ENCODE data around the gene CACNA1A.

CACNA1A gene

DNA sequence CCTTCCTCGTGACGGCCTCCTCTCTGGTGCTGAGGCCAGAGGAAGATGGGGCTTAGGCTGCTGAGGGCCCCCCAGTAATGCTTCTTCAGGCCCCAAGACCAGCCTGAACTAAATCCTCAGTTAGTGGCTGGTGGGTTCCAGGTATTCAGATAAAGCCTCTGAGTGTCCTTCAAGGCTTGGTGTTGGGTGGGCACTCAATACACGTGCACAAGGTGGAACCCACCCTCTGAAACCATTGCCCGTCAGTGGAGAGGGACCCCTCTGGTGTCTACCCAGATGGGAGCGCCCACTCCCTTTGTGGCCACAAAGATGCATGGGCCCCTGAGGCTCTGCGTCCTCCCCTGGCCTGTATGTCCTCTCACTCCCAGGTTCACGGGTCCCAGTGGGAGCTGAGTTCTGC, 277.0 kb downstream of the CACNA1A start:
- WGBS (ENCODE audit: extremely low coverage, insufficient coverage, low lambda C conversion rate), result no CpG with 5 or more reads among the region's 7 CpGs
- H3K23ac ChIP-seq (ENCODE audit: low read length), result no peak overlapping the region
- H3K27me3 ChIP-seq (ENCODE audit: insufficient read depth, low read length, poor library complexity), result no peaks in the 10 kb centered on the region
- no peaks in the 10 kb centered on the region for H3K79me2 ChIP-seq (ENCODE audit: control insufficient read depth, insufficient read depth, low read length)
- H3K4ac ChIP-seq (ENCODE audit: low read depth, low read length), result no peak overlapping the region
- no peak overlapping the region for H3K9ac ChIP-seq (ENCODE audit: low read length)
- no peak for DNase-seq
- no peaks in the 10 kb centered on the region for H3K36me3 ChIP-seq (ENCODE audit: control insufficient read depth, insufficient read depth, low read length)
- no peak overlapping the region for H4K5ac ChIP-seq (ENCODE audit: low read length)
- H3K56ac ChIP-seq (ENCODE audit: low read length), result no peak overlapping the region
- H2BK120ac ChIP-seq (ENCODE audit: low read depth, low read length), result no peak overlapping the region
- no peak overlapping the region for H2BK5ac ChIP-seq (ENCODE audit: low read length)
- H3K4me2 ChIP-seq (ENCODE audit: low read length), result no peak overlapping the region
- no peak overlapping the region for H3K18ac ChIP-seq (ENCODE audit: low read length)
- no peak overlapping the region for H2BK15ac ChIP-seq (replicated peaks; ENCODE audit: low read depth)
- H2AK5ac ChIP-seq (ENCODE audit: low read length), result no peak overlapping the region
- no peak overlapping the region for H3K27ac ChIP-seq (ENCODE audit: low read depth, low read length)
- H3K79me1 ChIP-seq (ENCODE audit: low read length), result no peaks in the 10 kb centered on the region
- H4K8ac ChIP-seq (ENCODE audit: low read depth, low read length), result no peak overlapping the region
- no peaks in the 10 kb centered on the region for H3K4me1 ChIP-seq (ENCODE audit: control insufficient read depth, low read depth, low read length)
- H3K4me3 ChIP-seq (ENCODE audit: low read length), result no peak overlapping the region

DNA sequence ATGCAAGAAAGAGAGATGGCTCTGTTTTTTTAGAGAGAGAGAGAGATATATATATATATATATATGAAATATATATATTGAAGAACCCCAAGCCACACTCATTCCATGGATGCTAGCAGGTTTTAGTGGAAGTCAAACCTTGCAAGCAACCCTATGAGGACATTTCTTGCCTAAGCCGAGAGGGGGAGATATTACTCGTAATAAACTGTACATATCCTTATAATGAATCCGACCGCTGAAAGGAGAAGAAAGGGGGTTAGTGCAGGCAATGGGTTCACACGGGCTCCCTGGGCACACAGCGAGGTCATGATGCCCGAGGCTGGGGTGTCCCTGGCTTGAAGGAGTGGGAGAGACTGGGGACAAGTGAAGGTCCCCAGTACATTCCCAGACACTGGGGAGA, 277.7 kb downstream of the CACNA1A start:
- no peaks in the 10 kb centered on the region for H3K27me3 ChIP-seq (ENCODE audit: insufficient read depth, low read length, poor library complexity)
- no peak overlapping the region for H2BK120ac ChIP-seq (ENCODE audit: low read depth, low read length)

DNA sequence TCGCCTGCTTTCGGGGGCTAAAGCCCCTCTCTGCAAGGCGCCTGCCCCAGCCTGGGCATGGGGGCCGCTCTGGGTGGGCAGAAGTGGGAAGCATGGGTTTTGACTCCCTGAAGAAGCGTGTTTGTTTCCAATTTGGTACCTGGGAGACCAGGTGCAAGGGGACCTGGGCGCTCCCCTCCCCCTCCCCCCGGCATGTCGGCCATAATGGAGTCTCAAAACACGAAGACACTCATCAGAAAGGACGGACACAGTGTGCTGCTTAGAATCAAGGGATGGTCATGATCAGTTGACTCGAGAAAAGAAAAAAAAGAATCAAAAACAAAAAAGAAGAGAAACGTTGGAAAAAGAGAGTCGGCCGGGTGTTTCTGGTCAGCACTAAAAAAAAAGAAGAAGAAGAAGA, 279.3 kb downstream of the CACNA1A start:
- no peaks in the 10 kb centered on the region for H3K36me3 ChIP-seq (ENCODE audit: control insufficient read depth, insufficient read depth, low read length)
- H3K4me1 ChIP-seq (ENCODE audit: control insufficient read depth, low read depth, low read length), result no peaks in the 10 kb centered on the region
- no peak overlapping the region for H3K9ac ChIP-seq (ENCODE audit: low read length)
- H3K4me3 ChIP-seq (ENCODE audit: low read length), result no peak overlapping the region
- DNase-seq, result no peak
- no peaks in the 10 kb centered on the region for H3K79me1 ChIP-seq (ENCODE audit: low read length)
- no peak overlapping the region for H2BK15ac ChIP-seq (replicated peaks; ENCODE audit: low read depth)
- no peaks in the 10 kb centered on the region for H3K79me2 ChIP-seq (ENCODE audit: control insufficient read depth, insufficient read depth, low read length)
- no peak overlapping the region for H2BK5ac ChIP-seq (ENCODE audit: low read length)
- H3K27me3 ChIP-seq (ENCODE audit: insufficient read depth, low read length, poor library complexity), result no peaks in the 10 kb centered on the region
- no peak overlapping the region for H3K4me2 ChIP-seq (ENCODE audit: low read length)
- H3K18ac ChIP-seq (ENCODE audit: low read length), result no peak overlapping the region
- WGBS (ENCODE audit: extremely low coverage, insufficient coverage, low lambda C conversion rate), result no CpG with 5 or more reads among the region's 14 CpGs
- no peak overlapping the region for H2BK120ac ChIP-seq (ENCODE audit: low read depth, low read length)
- no peak overlapping the region for H3K27ac ChIP-seq (ENCODE audit: low read depth, low read length)
- H3K4ac ChIP-seq (ENCODE audit: low read depth, low read length), result no peak overlapping the region
- no peak overlapping the region for H4K5ac ChIP-seq (ENCODE audit: low read length)
- no peak overlapping the region for H4K8ac ChIP-seq (ENCODE audit: low read depth, low read length)
- no peak overlapping the region for H2AK5ac ChIP-seq (ENCODE audit: low read length)
- no peak overlapping the region for H3K23ac ChIP-seq (ENCODE audit: low read length)
- no peak overlapping the region for H3K56ac ChIP-seq (ENCODE audit: low read length)

More for the DNA sequence above, 277.7 kb downstream of the CACNA1A start:
- H2BK15ac ChIP-seq (replicated peaks; ENCODE audit: low read depth), result no peak overlapping the region
- H2BK5ac ChIP-seq (ENCODE audit: low read length), result no peak overlapping the region
- H2AK5ac ChIP-seq (ENCODE audit: low read length), result no peak overlapping the region
- no peak overlapping the region for H3K27ac ChIP-seq (ENCODE audit: low read depth, low read length)
- no peak overlapping the region for H3K23ac ChIP-seq (ENCODE audit: low read length)
- H3K56ac ChIP-seq (ENCODE audit: low read length), result no peak overlapping the region
- H3K18ac ChIP-seq (ENCODE audit: low read length), result no peak overlapping the region
- H3K4me2 ChIP-seq (ENCODE audit: low read length), result no peak overlapping the region
- H3K4me3 ChIP-seq (ENCODE audit: low read length), result no peak overlapping the region
- H3K9ac ChIP-seq (ENCODE audit: low read length), result no peak overlapping the region
- no peak overlapping the region for H4K8ac ChIP-seq (ENCODE audit: low read depth, low read length)
- DNase-seq, result no peak
- no peaks in the 10 kb centered on the region for H3K79me1 ChIP-seq (ENCODE audit: low read length)
- H3K4ac ChIP-seq (ENCODE audit: low read depth, low read length), result no peak overlapping the region
- H3K36me3 ChIP-seq (ENCODE audit: control insufficient read depth, insufficient read depth, low read length), result no peaks in the 10 kb centered on the region
- no peaks in the 10 kb centered on the region for H3K79me2 ChIP-seq (ENCODE audit: control insufficient read depth, insufficient read depth, low read length)
- no peaks in the 10 kb centered on the region for H3K4me1 ChIP-seq (ENCODE audit: control insufficient read depth, low read depth, low read length)
- no CpG with 5 or more reads among the region's 7 CpGs for WGBS (ENCODE audit: extremely low coverage, insufficient coverage, low lambda C conversion rate)
- no peak overlapping the region for H4K5ac ChIP-seq (ENCODE audit: low read length)

DNA sequence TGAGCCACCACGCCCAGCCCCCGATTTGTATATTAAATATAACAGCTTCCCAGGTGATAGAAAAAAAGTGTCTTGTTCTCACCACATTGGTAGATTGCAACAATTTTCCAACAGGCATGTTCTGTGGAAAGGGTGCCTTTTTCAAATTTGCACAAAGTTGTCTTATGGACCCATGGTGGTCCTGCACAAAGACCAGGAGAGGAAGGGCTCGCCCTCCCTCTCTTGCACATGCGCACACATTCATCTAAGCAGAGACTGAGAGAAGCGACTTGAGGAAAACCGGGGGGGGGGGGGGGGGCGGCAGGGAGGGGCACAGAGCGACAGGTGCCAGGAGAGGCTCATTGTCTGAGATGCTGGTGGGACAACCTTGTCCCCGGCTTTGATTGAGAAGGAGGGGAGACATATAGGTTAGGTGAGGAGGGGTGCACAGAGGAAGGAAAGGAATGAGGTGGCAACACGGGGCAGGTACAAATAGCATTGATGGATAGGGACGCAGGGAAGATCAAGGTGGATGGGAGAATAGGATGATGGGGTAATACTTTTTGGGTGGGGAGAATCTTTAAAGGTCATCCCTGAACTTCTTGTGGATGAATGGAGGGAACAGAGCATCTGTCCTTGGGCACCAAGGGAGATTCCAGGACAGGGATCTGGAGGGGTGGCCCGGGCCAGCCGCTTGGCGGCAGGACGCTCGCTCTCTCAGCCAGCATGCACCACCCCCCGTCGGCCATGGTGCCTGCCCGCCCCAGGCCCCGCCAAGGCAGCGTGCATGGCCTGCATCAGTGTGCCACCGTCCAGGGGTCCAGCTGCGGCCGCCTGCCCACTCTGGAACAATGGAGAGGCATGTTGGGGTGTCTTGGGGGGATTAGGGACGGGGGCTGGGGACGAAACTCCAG, 280.1 kb downstream of the CACNA1A start:
- Histone ChIP-seq H3K36me3 (ENCODE audit: control insufficient read depth, insufficient read depth, low read length) (no peaks in the 10 kb centered on the region), H3K18ac (ENCODE audit: low read length) (no peak overlapping the region), H4K5ac (ENCODE audit: low read length) (no peak overlapping the region), H3K27ac (ENCODE audit: low read depth, low read length) (no peak overlapping the region), H3K4me1 (ENCODE audit: control insufficient read depth, low read depth, low read length) (no peaks in the 10 kb centered on the region), H4K8ac (ENCODE audit: low read depth, low read length) (no peak overlapping the region), H2BK15ac (replicated peaks; ENCODE audit: low read depth) (no peak overlapping the region), H3K9ac (ENCODE audit: low read length) (no peak overlapping the region), H3K4ac (ENCODE audit: low read depth, low read length) (no peak overlapping the region), H3K4me3 (ENCODE audit: low read length) (no peak overlapping the region), H3K79me1 (ENCODE audit: low read length) (no peaks in the 10 kb centered on the region), H3K27me3 (ENCODE audit: insufficient read depth, low read length, poor library complexity) (no peaks in the 10 kb centered on the region), H3K56ac (ENCODE audit: low read length) (no peak overlapping the region), H3K23ac (ENCODE audit: low read length) (no peak overlapping the region), H2BK5ac (ENCODE audit: low read length) (no peak overlapping the region), H2AK5ac (ENCODE audit: low read length) (no peak overlapping the region), H2BK120ac (ENCODE audit: low read depth, low read length) (no peak overlapping the region), H3K79me2 (ENCODE audit: control insufficient read depth, insufficient read depth, low read length) (no peaks in the 10 kb centered on the region), H3K4me2 (ENCODE audit: low read length) (no peak overlapping the region)
- DNase-seq, result no peak
- no CpG with 5 or more reads among the region's 26 CpGs for WGBS (ENCODE audit: extremely low coverage, insufficient coverage, low lambda C conversion rate)

DNA sequence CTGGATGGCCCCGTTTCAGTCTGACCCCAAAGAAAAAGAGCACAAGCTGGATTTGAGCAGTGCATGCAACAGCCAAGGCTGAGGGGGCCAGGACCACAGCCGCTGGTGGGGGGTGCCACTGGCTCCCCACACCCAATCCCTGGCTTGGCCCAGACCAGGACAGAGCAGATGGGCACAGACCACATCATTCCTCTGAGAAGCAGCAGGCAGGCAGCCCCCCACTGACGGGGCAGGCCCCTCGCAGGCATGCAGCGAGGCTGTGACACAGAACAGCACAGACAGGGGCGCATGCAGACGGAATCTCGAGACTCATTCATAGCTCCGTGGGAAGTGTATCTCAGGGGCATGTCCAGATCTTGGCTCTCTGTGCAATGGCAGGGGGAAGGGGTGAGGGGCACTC, 281.2 kb downstream of the CACNA1A start:
- no CpG with 5 or more reads among the region's 9 CpGs for WGBS (ENCODE audit: extremely low coverage, insufficient coverage, low lambda C conversion rate)
- Histone ChIP-seq H2BK5ac (ENCODE audit: low read length) (no peak overlapping the region), H2BK120ac (ENCODE audit: low read depth, low read length) (no peak overlapping the region), H3K4me1 (ENCODE audit: control insufficient read depth, low read depth, low read length) (no peaks in the 10 kb centered on the region), H3K27ac (ENCODE audit: low read depth, low read length) (no peak overlapping the region), H3K36me3 (ENCODE audit: control insufficient read depth, insufficient read depth, low read length) (no peaks in the 10 kb centered on the region), H3K27me3 (ENCODE audit: insufficient read depth, low read length, poor library complexity) (no peaks in the 10 kb centered on the region), H3K79me1 (ENCODE audit: low read length) (no peaks in the 10 kb centered on the region), H3K9ac (ENCODE audit: low read length) (no peak overlapping the region), H3K4me2 (ENCODE audit: low read length) (no peak overlapping the region), H3K56ac (ENCODE audit: low read length) (no peak overlapping the region), H2BK15ac (replicated peaks; ENCODE audit: low read depth) (no peak overlapping the region), H4K8ac (ENCODE audit: low read depth, low read length) (no peak overlapping the region), H3K4ac (ENCODE audit: low read depth, low read length) (no peak overlapping the region), H3K79me2 (ENCODE audit: control insufficient read depth, insufficient read depth, low read length) (no peaks in the 10 kb centered on the region), H3K23ac (ENCODE audit: low read length) (no peak overlapping the region), H3K18ac (ENCODE audit: low read length) (no peak overlapping the region), H2AK5ac (ENCODE audit: low read length) (no peak overlapping the region), H3K4me3 (ENCODE audit: low read length) (no peak overlapping the region), H4K5ac (ENCODE audit: low read length) (no peak overlapping the region)
- no peak for DNase-seq

DNA sequence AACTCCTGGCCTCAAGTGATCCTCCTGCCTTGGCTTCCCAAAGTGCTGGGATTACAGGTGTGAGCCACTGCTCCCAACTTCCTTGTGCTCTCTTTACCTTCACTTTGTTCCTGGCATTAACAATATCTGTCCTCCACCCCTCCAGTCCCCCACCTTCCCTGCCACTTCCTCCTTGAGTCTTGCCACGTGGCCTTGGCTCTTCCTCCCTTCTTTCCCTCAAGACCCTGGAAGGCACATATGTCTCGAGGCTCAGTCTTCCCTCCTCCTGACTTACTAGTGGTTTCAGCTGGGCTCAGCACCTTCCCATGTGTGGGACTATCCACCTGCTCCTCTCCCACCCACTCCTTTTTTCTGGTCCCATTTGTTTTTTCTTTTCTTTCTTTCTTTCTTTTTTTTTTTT, 285.4 kb downstream of the CACNA1A start:
- no peak overlapping the region for H4K8ac ChIP-seq (ENCODE audit: low read depth, low read length)
- no peaks in the 10 kb centered on the region for H3K4me1 ChIP-seq (ENCODE audit: control insufficient read depth, low read depth, low read length)
- no peak overlapping the region for H3K18ac ChIP-seq (ENCODE audit: low read length)
- H3K27ac ChIP-seq (ENCODE audit: low read depth, low read length), result no peak overlapping the region
- H2BK5ac ChIP-seq (ENCODE audit: low read length), result no peak overlapping the region
- H3K23ac ChIP-seq (ENCODE audit: low read length), result no peak overlapping the region
- H3K9ac ChIP-seq (ENCODE audit: low read length), result no peak overlapping the region
- no peak overlapping the region for H3K4ac ChIP-seq (ENCODE audit: low read depth, low read length)
- no peak overlapping the region for H2AK5ac ChIP-seq (ENCODE audit: low read length)
- no peak overlapping the region for H3K4me3 ChIP-seq (ENCODE audit: low read length)
- no CpG with 5 or more reads among the region's 2 CpGs for WGBS (ENCODE audit: extremely low coverage, insufficient coverage, low lambda C conversion rate)
- no peak overlapping the region for H2BK15ac ChIP-seq (replicated peaks; ENCODE audit: low read depth)
- DNase-seq, result no peak
- H3K79me1 ChIP-seq (ENCODE audit: low read length), result no peaks in the 10 kb centered on the region
- H3K79me2 ChIP-seq (ENCODE audit: control insufficient read depth, insufficient read depth, low read length), result no peaks in the 10 kb centered on the region
- H3K27me3 ChIP-seq (ENCODE audit: insufficient read depth, low read length, poor library complexity), result no peaks in the 10 kb centered on the region
- H4K5ac ChIP-seq (ENCODE audit: low read length), result no peak overlapping the region
- no peak overlapping the region for H3K4me2 ChIP-seq (ENCODE audit: low read length)
- no peak overlapping the region for H2BK120ac ChIP-seq (ENCODE audit: low read depth, low read length)
- no peak overlapping the region for H3K56ac ChIP-seq (ENCODE audit: low read length)
- no peaks in the 10 kb centered on the region for H3K36me3 ChIP-seq (ENCODE audit: control insufficient read depth, insufficient read depth, low read length)

Data from mesendoderm (in vitro differentiated cells).